Keratinocyte (primary cell): ENCODE measurements around the gene CATSPER1.

Source experiments
- EZH2 ChIP-seq: IDR thresholded peaks from one replicate; pipeline ENCODE4 v1.6.1; 2012; ENCODE audit warnings: inconsistent platforms, mild to moderate bottlenecking, low read length, moderate library complexity
- TF ChIP-seq, protein P1 (sequence below), 3 experiments: IDR thresholded peaks in 1 of 3; conservative IDR thresholded peaks in 1 of 3; optimal IDR thresholded peaks in 1 of 3; 2 replicates in 2 of 3; 3 replicates in 1 of 3; pipeline versions ENCODE3 to v1.5.1; 2011; ENCODE audit warnings: low read length in 3 of 3, mild to moderate bottlenecking in 3 of 3, moderate library complexity in 2 of 3, control low read depth in 1 of 3, inconsistent platforms in 1 of 3; ENCODE audit not compliant: insufficient read depth in 2 of 3; ENCODE audit errors: extremely low read depth in 1 of 3

DNA sequence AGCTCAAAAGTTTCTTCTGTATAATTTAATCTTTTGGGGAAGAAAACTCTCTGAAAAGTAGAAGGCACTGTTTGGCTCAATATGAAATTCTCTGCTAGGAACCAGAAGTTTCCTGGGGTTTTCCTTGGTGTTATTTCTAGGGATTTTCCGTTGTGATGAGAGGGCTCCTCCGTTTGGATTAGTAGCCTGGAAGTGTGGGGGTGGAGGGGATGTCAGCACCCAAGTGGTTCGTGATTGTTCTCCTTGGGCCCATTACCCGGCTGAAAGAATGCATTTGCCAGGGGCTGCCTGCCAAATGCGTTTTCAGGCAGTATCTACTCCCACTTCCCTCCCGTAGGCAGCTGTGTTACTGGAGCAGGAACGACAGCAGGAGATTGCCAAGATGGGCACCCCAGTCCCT lies 30.2 kb upstream of the CATSPER1 start:
- no peak for TF ChIP-seq EZH2
- TF ChIP-seq, protein P1, sequence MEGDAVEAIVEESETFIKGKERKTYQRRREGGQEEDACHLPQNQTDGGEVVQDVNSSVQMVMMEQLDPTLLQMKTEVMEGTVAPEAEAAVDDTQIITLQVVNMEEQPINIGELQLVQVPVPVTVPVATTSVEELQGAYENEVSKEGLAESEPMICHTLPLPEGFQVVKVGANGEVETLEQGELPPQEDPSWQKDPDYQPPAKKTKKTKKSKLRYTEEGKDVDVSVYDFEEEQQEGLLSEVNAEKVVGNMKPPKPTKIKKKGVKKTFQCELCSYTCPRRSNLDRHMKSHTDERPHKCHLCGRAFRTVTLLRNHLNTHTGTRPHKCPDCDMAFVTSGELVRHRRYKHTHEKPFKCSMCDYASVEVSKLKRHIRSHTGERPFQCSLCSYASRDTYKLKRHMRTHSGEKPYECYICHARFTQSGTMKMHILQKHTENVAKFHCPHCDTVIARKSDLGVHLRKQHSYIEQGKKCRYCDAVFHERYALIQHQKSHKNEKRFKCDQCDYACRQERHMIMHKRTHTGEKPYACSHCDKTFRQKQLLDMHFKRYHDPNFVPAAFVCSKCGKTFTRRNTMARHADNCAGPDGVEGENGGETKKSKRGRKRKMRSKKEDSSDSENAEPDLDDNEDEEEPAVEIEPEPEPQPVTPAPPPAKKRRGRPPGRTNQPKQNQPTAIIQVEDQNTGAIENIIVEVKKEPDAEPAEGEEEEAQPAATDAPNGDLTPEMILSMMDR (optimal IDR thresholded peaks at IDR 0.05 in 1 of 3, IDR thresholded peaks at IDR 0.05 in 1 of 3, conservative IDR thresholded peaks at IDR 0.05 in 1 of 3; ENCODE audit: extremely low read depth in 1 of 3, insufficient read depth in 2 of 3, low read length in 3 of 3), result no peak
